Stimulated activated CD8-positive, alpha-beta memory T cell treated with anti-CD3 and anti-CD28 coated beads, Interleukin-4, amount 100 ng/mL, for 24 hours (primary cell): Measurements from ENCODE around the gene ASTN1.

ENCODE experiments used
- DNase-seq: peaks from one replicate; pipeline ENCODE4 v3.0.0-alpha.2; 2020; ENCODE audit warnings: low read depth

Gene ASTN1

DNA sequence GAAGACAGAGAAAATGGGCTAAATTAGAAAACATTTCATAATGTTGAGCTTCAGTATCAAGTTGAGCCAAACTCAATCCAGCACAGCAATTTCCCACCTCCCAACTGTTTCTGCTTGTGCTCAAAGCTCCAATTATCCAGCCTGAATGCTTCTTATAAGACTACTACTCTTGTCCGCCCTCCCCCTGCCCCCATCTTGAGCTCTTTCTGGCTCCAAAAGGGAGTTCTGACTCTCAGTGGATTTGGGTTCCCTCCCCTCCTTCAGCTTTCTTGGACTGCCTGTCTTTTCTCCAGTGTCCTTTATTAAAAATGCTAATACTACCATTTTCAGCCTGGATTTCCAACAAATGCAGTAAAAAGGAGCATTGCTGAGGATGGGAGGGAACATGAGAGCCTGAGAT, 174.8 kb downstream of the ASTN1 start:
- no peak for DNase-seq

DNA sequence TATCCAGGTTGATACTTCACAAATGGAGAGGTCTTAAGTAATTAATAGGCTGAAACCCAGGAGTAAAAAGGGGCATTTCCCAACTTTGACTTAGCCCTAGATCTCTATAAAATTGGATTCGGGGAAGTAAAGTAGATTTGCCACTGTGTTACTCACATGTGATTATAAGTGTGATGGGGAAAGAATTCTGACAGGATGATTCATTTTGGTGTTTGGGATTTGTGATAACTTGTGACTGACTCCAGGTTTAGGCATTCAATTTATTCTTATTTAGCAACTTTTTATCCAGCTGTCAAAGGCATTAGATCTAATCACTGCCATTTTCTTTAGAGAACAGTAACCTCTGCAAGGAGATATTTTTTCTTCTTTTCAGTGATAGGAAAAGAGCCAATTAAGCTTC, 175.5 kb downstream of the ASTN1 start:
- no peak for DNase-seq

DNA sequence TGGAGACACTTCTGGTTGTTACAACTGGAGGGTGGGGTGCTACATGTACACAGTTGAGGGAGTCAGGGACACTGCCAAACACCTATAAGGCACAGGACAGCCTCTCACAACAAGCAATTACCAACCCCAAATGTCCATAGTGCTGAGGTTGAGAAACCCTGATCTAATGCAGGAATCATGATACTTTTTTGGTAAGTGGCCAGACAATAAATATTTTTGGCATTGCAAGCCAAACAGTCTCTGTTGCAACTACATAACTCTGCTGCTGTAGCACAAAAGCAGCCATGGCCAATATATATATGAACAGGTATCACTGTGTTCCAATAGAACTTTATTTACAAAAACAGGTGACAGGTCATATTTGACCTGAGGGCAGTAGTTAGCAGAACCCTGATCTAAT, 177.5 kb downstream of the ASTN1 start:
- no peak for DNase-seq

DNA sequence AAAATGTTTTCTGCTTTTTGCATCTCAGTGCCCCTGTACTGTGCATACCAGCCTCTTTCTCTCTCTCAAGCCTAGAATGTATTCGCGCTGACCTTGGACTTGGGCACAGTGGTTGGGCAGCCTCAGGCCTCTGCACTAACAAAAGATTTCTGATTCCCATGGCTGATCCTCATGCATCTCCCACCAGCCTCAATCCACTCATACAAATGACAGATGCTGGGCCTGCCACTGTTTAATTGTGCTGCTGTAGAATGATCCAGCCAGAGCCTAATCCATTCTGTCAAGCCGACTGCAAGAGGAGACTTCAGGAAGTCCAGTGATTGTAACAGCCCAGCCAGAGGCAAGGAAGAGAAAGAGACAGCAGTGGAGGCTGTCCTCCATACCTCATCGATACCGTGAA, 180.8 kb downstream of the ASTN1 start:
- DNase-seq: no peak

DNA sequence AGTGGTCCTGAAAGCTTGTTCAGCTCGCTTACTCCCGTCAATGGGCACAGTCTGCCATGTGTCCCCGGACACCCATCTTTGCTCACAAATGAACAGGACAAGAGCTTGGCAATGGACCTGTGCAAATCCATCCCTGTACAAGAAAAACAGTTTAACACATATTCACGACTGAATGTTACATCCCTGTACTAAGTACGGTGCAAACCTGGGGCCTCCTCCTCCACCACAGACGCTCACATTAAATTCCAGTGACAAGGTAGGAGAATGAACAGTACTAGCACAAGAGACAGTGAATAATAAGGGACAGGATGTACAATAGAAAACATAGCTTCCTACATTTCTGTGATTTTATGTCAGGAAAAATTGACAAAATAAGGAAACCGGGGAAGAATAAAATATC, 187.7 kb downstream of the ASTN1 start:
- no peak for DNase-seq

DNA sequence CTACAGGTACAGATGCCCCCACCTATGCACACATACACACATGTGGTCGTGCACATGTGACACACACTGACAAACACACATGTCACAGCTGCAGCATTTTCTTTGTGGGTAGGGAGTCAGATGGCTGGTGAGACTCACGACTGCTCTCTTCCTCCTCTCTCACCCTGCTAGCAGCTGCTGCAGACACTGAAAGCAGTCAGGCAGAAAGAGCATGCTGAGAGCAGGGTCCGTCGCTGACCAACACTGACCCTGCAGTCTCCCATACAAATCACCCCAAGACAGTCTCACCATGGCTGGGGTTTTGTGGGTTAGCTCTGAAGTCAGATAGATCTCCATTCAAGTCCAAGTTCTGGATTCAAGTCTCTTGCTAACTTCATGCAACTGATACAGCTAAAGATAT, 188.3 kb downstream of the ASTN1 start:
- DNase-seq: no peak

DNA sequence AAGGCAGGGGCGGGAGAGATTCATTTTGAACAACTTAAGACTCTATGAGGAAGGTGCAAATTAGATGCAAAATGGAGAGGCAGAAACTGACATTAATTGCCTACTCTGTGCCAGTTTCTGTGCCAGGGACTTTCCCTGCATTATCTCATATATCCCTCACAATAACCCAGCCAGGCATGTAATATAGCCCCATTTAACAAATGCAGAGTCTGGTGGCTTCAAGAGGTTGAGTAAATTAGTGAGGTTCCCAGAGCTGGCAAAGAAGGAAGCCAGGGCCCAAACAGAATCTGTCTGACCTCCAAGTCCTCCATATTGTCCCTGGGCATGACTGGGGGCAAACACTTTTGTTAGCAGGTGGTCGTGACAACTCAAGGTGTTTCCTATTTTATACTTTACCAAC, 199.8 kb downstream of the ASTN1 start:
- no peak for DNase-seq

DNA sequence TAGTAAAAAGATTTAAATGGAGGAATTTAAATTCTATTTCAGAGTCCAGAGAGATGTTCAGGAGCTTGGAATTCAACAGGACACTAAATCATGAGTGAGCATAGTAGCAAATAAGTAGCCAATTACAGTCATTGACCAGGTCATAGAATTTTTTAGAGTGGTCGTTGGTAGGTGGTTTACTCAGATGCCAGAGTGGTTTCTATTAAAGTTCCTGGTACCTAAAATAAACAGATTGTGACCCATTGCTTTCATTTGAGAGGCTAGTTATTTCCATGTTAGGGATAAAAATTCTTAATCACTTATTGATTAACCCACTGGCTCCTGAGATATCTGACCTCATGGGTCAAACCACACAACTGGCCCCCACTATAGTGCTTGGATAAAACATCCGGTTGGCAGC, 201.3 kb downstream of the ASTN1 start:
- DNase-seq: no peak

DNA sequence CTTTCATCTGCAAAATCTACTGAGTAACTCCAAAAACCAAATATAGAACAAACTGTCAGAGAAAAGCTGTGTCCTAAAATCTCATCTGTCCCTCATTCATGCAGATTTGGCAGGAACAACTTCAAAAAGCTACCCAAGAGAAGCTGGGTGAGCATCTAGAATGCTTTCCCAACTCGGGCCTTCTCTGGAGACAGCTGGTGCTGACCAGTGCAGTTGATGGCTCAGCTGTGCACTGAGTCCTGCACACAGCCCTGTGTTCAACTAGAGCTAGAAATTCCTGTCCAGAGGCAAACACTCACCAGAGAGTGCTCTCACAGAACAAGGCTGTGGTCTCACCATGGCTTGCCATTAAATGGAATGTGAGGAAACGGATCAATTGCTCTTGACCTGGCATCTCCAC, 202.8 kb downstream of the ASTN1 start:
- no peak for DNase-seq

DNA sequence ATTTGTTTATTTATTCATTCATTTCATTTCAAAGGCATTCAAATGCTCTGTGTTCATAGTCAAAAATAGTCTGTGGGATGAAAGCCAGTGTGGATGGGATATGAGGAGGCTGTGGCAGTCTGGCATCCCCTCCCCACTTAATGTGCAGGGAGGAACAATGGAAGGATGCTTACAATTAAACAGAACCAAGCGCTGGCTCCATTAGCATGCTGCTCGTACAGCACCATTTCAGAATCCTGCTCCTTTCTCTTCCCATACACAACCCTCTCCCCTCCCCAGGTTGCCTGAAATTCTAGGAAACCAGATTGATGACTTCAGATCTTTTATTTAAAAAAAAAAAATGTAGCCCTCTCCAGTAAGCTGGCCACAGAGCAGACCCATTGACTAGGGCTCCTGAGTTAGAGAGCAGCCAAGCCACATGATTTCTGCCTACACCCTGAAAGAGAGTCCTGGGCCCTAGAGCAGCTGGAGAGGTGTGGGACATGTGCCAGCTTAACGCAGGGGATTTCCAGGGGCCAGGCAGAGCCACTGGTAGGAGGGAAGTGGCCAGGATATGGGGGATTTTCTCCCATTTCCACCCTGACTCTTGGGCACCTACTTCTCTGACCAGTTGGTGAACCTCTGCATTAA, 205.2 kb downstream of the ASTN1 start:
- DNase-seq: no peak

DNA sequence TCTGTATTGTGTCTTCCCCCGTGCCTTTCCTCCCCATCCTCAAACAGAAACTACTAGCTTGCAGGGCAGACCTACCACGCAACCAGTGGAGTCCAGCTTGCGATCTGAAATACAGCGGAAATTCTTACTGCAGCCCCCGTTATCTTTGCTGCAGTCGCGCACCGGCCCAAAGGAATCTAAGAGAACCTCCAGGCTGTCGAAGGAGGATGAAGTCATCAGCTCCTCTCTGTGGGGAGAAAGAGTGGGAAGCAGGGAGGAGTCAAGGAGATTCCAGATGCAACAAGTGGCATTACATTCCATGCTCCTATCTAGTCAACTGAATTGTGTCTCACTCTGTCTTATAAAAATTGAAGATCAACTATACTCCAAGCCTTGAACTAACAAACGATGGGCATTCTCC, 206.9 kb downstream of the ASTN1 start:
- no peak for DNase-seq

DNA sequence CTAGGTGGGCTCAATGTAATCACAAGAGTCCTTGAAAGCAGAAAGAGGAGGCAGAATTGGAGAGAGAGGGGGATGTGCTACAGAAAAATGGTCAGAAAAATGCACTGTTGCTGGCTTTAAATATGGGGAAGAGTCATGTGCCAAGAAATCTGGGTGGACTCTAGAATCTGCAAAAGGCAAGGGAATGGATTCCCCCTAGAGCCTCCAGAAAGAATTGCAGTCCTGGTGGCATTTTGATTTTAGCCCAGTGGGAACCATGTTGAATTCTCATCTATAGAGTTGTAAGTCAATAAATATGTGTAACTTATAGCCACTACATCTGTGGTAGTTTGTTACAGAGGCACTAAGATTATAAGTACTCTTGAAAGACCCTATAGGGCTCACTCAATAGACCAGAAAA, 210.3 kb downstream of the ASTN1 start:
- no peak for DNase-seq

DNA sequence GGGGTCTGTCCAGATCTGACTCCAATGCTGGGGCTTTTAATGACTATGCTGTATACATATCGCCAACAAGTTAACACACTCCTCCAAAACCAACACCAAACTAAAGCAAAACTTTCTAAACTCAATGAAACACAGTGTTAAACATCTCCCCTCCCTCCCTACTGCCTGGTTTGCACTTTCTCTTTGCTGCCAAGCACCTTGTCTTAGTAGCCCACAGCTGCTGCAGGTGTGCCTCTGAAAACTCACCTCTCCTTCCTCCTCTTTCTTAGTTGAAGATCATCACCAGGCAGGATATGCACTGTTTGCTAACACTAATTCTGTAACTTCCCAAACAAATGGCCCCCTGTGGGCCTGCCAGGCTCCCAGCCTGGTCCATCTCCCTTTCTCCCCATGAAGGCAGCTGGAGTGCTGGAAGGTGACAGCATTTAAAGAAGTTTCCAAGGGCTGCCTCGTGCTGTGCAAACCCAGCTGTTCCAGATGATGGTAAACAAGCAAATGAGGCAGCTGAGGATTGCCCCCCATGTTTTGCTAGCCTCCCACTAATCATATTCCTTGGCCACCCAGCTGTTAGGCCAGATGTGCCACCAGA, 213.7 kb downstream of the ASTN1 start:
- no peak for DNase-seq

DNA sequence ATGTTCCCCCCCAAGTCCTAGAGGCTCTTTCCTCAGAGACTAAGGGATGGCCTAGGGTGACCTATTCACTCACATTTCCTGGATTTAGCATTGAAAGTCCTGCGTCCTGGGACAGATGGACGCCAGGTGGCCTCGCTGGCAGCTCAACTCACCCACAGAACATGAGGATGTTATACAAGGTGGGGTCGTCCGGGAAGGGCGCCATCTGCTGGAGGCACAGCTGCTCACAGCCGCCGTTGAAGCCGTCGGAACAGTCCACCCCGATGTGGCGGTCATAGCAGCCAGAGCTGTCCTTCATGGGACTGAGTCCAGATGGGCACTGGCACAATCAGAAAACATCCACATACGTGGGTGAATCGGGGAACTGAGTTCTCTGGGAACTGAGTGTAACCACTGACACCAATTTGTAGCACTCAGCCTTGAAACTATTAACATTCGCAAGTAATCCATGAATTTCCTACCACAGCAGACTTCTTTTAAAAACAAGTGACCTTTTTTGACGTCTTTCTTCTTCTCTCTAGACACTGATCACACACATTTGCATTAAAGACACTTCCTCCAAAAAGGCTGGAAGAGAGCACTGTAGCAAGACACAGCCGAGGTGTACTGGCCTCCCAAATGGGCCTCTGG, 215.4 kb downstream of the ASTN1 start:
- DNase-seq: peak; percentile 0

DNA sequence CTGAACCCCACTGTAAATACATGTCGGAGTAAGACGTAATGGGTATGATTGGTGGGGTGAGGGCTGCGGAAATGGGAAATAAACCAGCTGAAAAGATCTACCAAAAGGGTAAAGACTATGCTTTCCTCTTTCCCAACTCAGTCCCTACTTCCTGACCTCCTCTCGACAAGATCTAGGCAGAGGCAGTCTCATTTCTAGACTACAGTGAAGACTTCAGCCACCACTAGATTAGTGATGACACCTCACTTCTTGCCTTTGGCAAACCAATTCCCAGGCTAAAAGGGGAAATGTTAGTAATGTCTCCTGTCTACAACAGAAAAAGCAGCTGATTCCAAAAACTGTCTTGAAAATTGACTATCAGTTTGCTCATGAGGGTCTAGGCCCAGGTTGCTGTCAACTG, 219.9 kb downstream of the ASTN1 start:
- no peak for DNase-seq

DNA sequence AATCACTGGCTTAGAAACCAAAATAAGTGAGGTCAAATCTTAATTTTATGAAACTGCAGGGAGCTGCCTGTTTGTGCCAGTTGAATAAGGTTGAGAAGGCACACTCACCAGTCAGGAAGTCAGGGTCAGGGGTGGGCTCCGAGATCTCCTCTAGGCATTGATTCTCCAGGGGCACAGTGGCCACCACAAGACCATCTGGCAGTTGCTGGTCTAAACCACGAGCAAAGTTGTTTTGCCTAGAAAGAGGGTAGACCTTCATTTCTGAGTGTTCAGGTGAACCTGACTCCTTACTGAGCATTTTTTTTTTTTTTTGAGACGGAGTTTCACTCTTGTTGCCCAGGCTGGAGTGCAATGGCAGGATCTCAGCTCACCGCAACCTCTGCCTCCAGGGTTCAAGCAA, 220.7 kb downstream of the ASTN1 start:
- DNase-seq: no peak

DNA sequence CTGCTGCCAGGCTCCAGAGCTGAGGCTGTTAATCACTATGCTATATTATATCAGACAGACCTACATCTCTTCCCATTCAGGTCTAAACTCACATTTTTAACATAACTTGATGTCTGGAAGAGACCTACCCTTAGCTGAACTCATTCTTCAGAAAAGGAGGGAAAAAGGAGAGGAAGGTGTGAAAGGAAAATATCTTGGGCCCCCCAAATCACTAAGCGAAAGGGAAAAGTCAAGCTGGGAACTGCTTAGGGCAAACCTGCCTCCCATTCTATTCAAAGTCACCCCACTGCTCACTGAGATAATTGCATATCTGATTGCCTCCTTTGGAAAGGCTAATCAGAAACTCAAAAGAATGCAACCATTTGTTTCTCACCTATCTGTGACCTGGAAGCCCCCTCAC, 222.2 kb downstream of the ASTN1 start:
- DNase-seq: no peak

DNA sequence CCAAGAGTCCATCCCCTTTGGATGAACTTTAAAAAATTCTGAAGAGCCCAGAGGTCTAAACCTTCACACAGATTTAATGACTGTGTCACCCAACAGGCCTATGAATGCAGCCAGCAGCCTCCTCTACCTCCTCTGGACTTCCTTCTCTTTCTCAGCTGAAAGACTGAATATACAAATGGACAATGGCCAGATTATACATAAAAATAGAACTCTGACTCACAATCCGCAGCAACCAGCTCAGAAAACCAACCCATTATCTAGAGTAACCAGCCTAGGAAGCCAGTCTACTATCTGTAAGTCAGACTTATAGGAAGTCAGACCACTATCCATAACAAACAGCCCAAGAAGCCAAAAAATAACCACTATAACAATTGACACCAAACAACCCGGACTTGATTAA, 224.5 kb downstream of the ASTN1 start:
- DNase-seq: no peak

DNA sequence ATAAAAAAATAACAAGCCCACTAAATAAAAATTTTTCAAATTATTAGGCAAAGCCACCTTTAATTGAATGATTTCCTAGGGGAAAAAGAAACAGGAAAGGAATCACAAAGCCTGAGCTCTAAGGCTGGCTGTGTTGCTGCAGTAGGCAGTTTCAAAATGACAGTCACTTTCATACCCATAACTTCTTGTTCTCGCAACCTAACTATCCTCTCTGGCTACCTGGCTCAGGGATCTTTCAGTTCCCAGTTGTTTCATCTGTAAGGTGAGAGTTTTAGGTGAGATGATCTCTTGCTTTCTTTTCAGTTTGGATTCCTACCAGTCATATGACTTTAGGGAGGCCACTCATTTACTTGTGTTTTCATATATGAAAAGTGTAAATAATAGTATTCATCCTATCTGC, 226.1 kb downstream of the ASTN1 start:
- no peak for DNase-seq

DNA sequence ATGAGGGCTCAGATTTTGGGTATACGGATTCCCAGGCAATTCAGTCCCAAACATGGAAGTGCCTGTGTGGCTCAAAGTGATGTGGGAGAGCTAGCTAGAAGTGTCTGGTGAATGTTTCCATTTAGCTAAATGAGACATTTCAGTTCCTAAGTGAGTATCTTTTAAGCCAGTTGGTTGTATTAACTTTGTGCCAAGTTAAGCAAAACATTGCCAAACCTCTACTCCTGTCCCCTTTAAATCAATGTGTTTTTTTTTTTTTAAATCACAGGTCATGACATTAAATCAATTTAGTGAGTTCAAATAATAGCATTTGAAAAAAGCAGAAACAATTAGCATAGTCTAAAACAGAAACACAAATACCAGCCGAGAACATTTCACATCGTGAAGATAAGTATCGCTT, 230.1 kb downstream of the ASTN1 start:
- DNase-seq: no peak

DNA sequence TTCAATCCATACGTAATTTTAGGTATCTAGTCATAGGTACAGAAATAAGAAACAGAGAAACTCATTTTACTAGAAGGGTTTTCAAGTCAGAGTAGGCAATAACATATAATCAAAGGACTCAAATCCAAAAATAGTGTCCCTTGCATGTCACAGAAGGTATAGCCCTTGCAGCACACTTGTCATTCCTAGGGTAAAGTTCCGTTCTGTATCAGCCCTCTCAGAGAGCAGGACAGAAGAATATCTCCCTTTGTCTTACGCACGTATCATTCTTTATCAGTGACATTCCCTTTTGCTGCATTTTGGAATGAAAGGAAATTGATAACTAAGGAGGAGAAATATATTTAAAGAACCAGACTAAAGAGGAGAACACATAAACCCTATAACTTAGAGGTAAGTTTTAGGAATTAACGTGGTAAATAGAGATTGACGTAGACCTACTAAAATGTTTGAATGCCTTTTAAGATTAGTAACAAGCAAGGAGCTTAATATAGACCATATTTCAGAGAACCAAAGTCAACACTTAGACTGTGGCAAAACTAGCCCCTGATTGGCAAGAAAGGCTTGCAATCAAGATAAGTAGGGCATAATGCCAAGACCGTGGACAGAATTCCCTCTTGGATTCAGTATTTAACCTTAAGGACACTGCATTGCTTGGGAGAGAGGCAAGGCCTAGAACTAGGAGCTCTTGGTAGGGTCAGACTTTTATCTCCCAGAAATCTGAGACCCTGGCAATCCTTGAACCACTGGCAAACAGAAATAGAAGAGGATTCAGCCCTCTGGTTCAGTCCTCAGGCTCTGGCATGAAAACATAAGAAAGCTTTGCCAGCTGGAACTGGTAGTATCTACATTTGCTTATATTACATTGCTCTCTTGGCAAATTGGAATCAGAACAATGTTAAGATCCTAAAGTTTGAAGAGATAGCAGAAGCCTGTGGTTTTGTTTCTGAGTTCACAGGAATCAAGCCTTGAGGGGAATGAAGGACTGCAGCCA, 232.1 kb downstream of the ASTN1 start:
- DNase-seq: no peak

DNA sequence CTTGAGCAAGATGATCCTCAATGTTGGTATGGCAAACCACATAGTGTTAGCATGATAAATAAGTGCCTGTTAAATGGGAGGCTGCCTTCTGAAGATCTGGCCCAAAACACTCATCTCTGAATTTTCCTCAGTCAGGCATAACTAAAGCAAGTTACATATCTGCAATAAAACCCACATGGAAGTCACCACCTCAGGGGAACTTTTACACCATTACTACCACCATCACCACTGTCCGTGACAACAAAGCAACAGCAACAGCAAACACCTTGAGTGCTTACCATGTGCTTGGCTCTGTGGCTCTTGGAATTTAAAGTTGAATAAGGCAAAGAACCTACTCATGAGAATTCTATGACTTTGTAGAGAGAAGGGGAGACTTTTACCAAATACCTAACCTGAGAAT, 233.0 kb downstream of the ASTN1 start:
- DNase-seq: no peak
